SKM-1 treated with dmso at 0.1 percent for 144 hours (cell line): Measurements from ENCODE around the gene DLG2.
"Not testable (repeated sequence)": the region's sequence is repeated elsewhere in the genome, so short reads cannot be mapped to it uniquely, and the experiment has no call there.

Experiments used
- DNase-seq: peaks from one replicate; lab custom pipeline; 2025; ENCODE audit not compliant: unreplicated experiment; lab: John Stamatoyannopoulos, UW

Gene DLG2

GRCh38 chr11:85238038-85238437, 389.1 kb downstream of the DLG2 start:
- not testable (repeated sequence) for DNase-seq

- no peak for DNase-seq
These were observed 390.9 kb downstream of the DLG2 start for GRCh38 chr11:85236211-85236610.

- DNase-seq = no peak
These were observed 394.6 kb downstream of the DLG2 start for GRCh38 chr11:85232559-85232958.

GRCh38 chr11:85231588-85231987, 395.6 kb downstream of the DLG2 start:
- no peak for DNase-seq

GRCh38 chr11:85229723-85230122, 397.4 kb downstream of the DLG2 start:
- DNase-seq = not testable (repeated sequence)

GRCh38 chr11:85196968-85197367, 430.2 kb downstream of the DLG2 start:
- no peak for DNase-seq

- DNase-seq = no peak
These were observed 431.2 kb downstream of the DLG2 start for GRCh38 chr11:85195934-85196333.

- no peak for DNase-seq
These were observed 439.2 kb downstream of the DLG2 start for GRCh38 chr11:85187992-85188391.

- no peak for DNase-seq
These were observed 442.4 kb downstream of the DLG2 start for GRCh38 chr11:85184721-85185120.

GRCh38 chr11:85182441-85183387, 444.4 kb downstream of the DLG2 start:
- DNase-seq = peak; percentile 3

- no peak for DNase-seq
These were observed 446.6 kb downstream of the DLG2 start for GRCh38 chr11:85180528-85180927.

GRCh38 chr11:85171648-85172257, 455.4 kb downstream of the DLG2 start:
- DNase-seq = no peak

- DNase-seq = no peak
These were observed 457.0 kb downstream of the DLG2 start for GRCh38 chr11:85170184-85170583.

- DNase-seq = no peak
These were observed 459.7 kb downstream of the DLG2 start for GRCh38 chr11:85167471-85167870.

- no peak for DNase-seq
These were observed 460.1 kb downstream of the DLG2 start for GRCh38 chr11:85167038-85167437.

GRCh38 chr11:85165819-85166218, 461.3 kb downstream of the DLG2 start:
- no peak for DNase-seq

- no peak for DNase-seq
These were observed 462.4 kb downstream of the DLG2 start for GRCh38 chr11:85164743-85165142.

- DNase-seq = no peak
These were observed 472.9 kb downstream of the DLG2 start for GRCh38 chr11:85154294-85154693.

- DNase-seq = no peak
These were observed 489.5 kb downstream of the DLG2 start for GRCh38 chr11:85137597-85137996.

- no peak for DNase-seq
These were observed 493.5 kb downstream of the DLG2 start for GRCh38 chr11:85133636-85134035.

- no peak for DNase-seq
These were observed 494.1 kb downstream of the DLG2 start for GRCh38 chr11:85132851-85133585.

GRCh38 chr11:85127349-85127748, 499.8 kb downstream of the DLG2 start:
- no peak for DNase-seq
